CD14-positive monocyte (primary cell): ENCODE data around the gene HYI. TPM values are rescaled to one million over a fixed set of nuclear protein-coding genes. Genes with fewer than 3 reads are reported as not detected.
A peak's percentile ranks its signal among the peaks of the same experiment; 100 is the strongest.

Experiments
- DNase-seq, 3 donors: peaks; one replicate each; pipeline ENCODE4 v3.0.0-alpha.2; 2011 to 2022
- H2AFZ ChIP-seq: 2 replicates; pipeline ENCODE4 v1.6.0; 2012; ENCODE audit warnings: mild to moderate bottlenecking, low read depth, low read length, inconsistent platforms; ENCODE audit not compliant: insufficient read depth, poor library complexity, severe bottlenecking
- H3K27ac ChIP-seq, 2 donors: 1 replicate in 1 of 2; 2 replicates in 1 of 2; pipeline ENCODE4 v1.5.1; 2012 to 2013; ENCODE audit warnings: low read length in 2 of 2, control low read depth in 1 of 2, inconsistent platforms in 1 of 2, low read depth in 1 of 2, mild to moderate bottlenecking in 1 of 2
- H3K27me3 ChIP-seq, 2 donors: one replicate each; pipeline versions ENCODE4 v1.6.0 to v1.6.1; 2011 to 2013; ENCODE audit warnings: low read length in 2 of 2; ENCODE audit not compliant: control insufficient read depth in 2 of 2, insufficient read depth in 2 of 2
- H3K36me3 ChIP-seq, 2 donors: replicated peaks in 1 of 2; 1 replicate in 1 of 2; 2 replicates in 1 of 2; pipeline versions ENCODE4 v1.5.1 to v1.6.1; 2012 to 2013; ENCODE audit warnings: low read length in 2 of 2, control low read depth in 1 of 2, inconsistent platforms in 1 of 2, mild to moderate bottlenecking in 1 of 2; ENCODE audit not compliant: insufficient read depth in 2 of 2, control insufficient read depth in 1 of 2
- H3K4me1 ChIP-seq, 2 donors: 1 replicate in 1 of 2; 2 replicates in 1 of 2; pipeline versions ENCODE4 v1.5.1 to v1.6.1; 2012 to 2013; ENCODE audit warnings: low read length in 2 of 2, control low read depth in 1 of 2, inconsistent platforms in 1 of 2, mild to moderate bottlenecking in 1 of 2, moderate library complexity in 1 of 2; ENCODE audit not compliant: insufficient read depth in 2 of 2, control insufficient read depth in 1 of 2
- H3K4me2 ChIP-seq: replicated peaks from 2 replicates; pipeline ENCODE3; 2012; ENCODE audit warnings: low read length, moderate library complexity, mild to moderate bottlenecking; ENCODE audit not compliant: poor library complexity, severe bottlenecking; ENCODE audit errors: extremely low read depth
- H3K4me3 ChIP-seq, 3 experiments: fragments of 200-600 bp in 1 of 3; sonication (generic) in 1 of 3; replicated peaks in 1 of 3; 1 replicate in 2 of 3; 2 replicates in 1 of 3; pipeline ENCODE4 v1.5.1; 2011 to 2013; ENCODE audit warnings: low read length in 3 of 3, mild to moderate bottlenecking in 3 of 3, control low read depth in 2 of 3, low read depth in 2 of 3, inconsistent platforms in 1 of 3, moderate library complexity in 1 of 3
- H3K79me2 ChIP-seq: 2 replicates; pipeline ENCODE4 v1.6.0; 2012; ENCODE audit warnings: mild to moderate bottlenecking, control low read depth, inconsistent platforms, low read length, moderate library complexity; ENCODE audit not compliant: insufficient read depth
- H3K9ac ChIP-seq: 2 replicates; pipeline ENCODE4 v1.6.0; 2017; ENCODE audit warnings: low read length, mild to moderate bottlenecking; ENCODE audit not compliant: insufficient read depth, poor library complexity, severe bottlenecking
- H3K9me3 ChIP-seq, 2 donors: replicated peaks in 1 of 2; 1 replicate in 1 of 2; 2 replicates in 1 of 2; pipeline versions ENCODE4 v1.5.1 to v1.6.1; 2012 to 2013; ENCODE audit warnings: low read length in 2 of 2, control low read depth in 1 of 2; ENCODE audit not compliant: control insufficient read depth in 1 of 2, insufficient read depth in 1 of 2
- H4K20me1 ChIP-seq: 2 replicates; pipeline ENCODE4 v1.6.0; 2012; ENCODE audit warnings: mild to moderate bottlenecking, low read length, control low read depth, moderate library complexity; ENCODE audit not compliant: insufficient read depth
- H3K27ac Mint-ChIP-seq, 7 donors: one replicate each; pipeline ENCODE4 v1.8.0; 2020; ENCODE audit warnings: mild to moderate bottlenecking in 7 of 7, mixed read lengths in 7 of 7, moderate library complexity in 6 of 7, inconsistent platforms in 2 of 7
- H3K27me3 Mint-ChIP-seq, 3 donors: one replicate each; pipeline ENCODE4 v1.8.0; 2021 to 2022; ENCODE audit warnings: low read depth in 3 of 3, mild to moderate bottlenecking in 3 of 3, mixed read lengths in 3 of 3, moderate library complexity in 3 of 3, inconsistent platforms in 1 of 3
- H3K36me3 Mint-ChIP-seq, 2 donors: one replicate each; pipeline ENCODE4 v1.8.0; 2020; ENCODE audit warnings: mixed read lengths in 2 of 2, inconsistent platforms in 1 of 2, mild to moderate bottlenecking in 1 of 2
- H3K4me1 Mint-ChIP-seq: one replicate; pipeline ENCODE4 v1.8.0; 2020; ENCODE audit warnings: mild to moderate bottlenecking, mixed read lengths
- H3K4me3 Mint-ChIP-seq, 2 donors: one replicate each; pipeline ENCODE4 v1.8.0; 2020; ENCODE audit warnings: mild to moderate bottlenecking in 2 of 2, mixed read lengths in 2 of 2, moderate library complexity in 1 of 2
- H3K9me3 Mint-ChIP-seq, 7 donors: one replicate each; pipeline ENCODE4 v1.8.0; 2020 to 2022; ENCODE audit warnings: mixed read lengths in 7 of 7, mild to moderate bottlenecking in 6 of 7, moderate library complexity in 6 of 7, inconsistent platforms in 2 of 7
- CTCF ChIP-seq: fragments of 200-600 bp; IDR thresholded peaks from one replicate; pipeline ENCODE4 v1.8.0; 2022; ENCODE audit warnings: antibody characterized with exemption, mild to moderate bottlenecking
- WGBS: methylation state at CpG from one replicate; pipeline ENCODE4 v1.1.5; 2013; ENCODE audit warnings: missing lambda C conversion rate; ENCODE audit not compliant: insufficient coverage; 5-methylcytosine and 5-hydroxymethylcytosine counted together
- intact Hi-C, 2 donors: fragments of 100-400 bp; cut with micrococcal nuclease; formaldehyde crosslinking; loops; one replicate each; pipeline versions ENCODE4 v1.15.0 to v1.15.1; 2023
- polyA plus RNA-seq, 3 donors: library from polyadenylated mRNA; depleted of rRNA in 1 of 3; unstranded in 2 of 3; stranded (reverse) in 1 of 3; fragments of 300-500 nt in 2 of 3; fragments of >200 nt in 1 of 3; fragmentation: Illumina TruSeq in 2 of 3; gene quantifications; 1 replicate in 2 of 3; 2 replicates in 1 of 3; pipeline ENCODE4 v1.2.3, GENCODE V29; 2012 to 2021

The HYI gene
- polyA plus RNA-seq, 3 donors, result 0.74 to 7.2 (median 1.6) TPM

- no peak for TF ChIP-seq CTCF
- Histone ChIP-seq H3K36me3 (peaks cover 99 to 100% of the 10 kb centered on the region in 2 donors), H3K79me2 (no peaks in the 10 kb centered on the region), H3K4me2 (no peak overlapping the region), H3K27me3 (no peaks in the 10 kb centered on the region), H2AFZ (no peak overlapping the region), H3K9ac (no peak overlapping the region), H4K20me1 (no peaks in the 10 kb centered on the region), H3K4me3 (no peak overlapping the region), H3K4me1 (no peaks in the 10 kb centered on the region), H3K27ac (no peak overlapping the region), H3K9me3 (no peaks in the 10 kb centered on the region)
- WGBS, result 98% methylated on average over 5 of the region's 10 CpGs
- intact Hi-C loops, result no loop called here
- no peak for DNase-seq
- peaks cover 0 to 3% (median 2%) of the 10 kb centered on the region in 3 donors for H3K27me3 Mint-ChIP-seq
- H3K4me3 Mint-ChIP-seq, result no peak overlapping the region
- H3K4me1 Mint-ChIP-seq, result no peaks in the 10 kb centered on the region
- H3K27ac Mint-ChIP-seq, result peak overlapping the region in 2 of 7 donors; percentile 11 to 26
- peaks cover 0 to 2% (median 0%) of the 10 kb centered on the region in 7 donors for H3K9me3 Mint-ChIP-seq
- peaks cover 96 to 98% of the 10 kb centered on the region in 2 donors for H3K36me3 Mint-ChIP-seq
Observed at GRCh38 chr1:43445606-43446387, 7.9 kb downstream of the HYI start.

- Mint-ChIP-seq H3K4me1 (no peaks in the 10 kb centered on the region), H3K9me3 (peaks cover 0 to 2% (median 0%) of the 10 kb centered on the region in 7 donors), H3K4me3 (no peak overlapping the region), H3K36me3 (peaks cover 96 to 98% of the 10 kb centered on the region in 2 donors), H3K27me3 (peaks cover 0 to 3% (median 2%) of the 10 kb centered on the region in 3 donors), H3K27ac (no peak overlapping the region)
- no peak overlapping the region for H2AFZ ChIP-seq
- TF ChIP-seq CTCF, result no peak
- no peaks in the 10 kb centered on the region for H3K4me1 ChIP-seq
- intact Hi-C loops, result no loop called here
- no peak overlapping the region for H3K27ac ChIP-seq
- H4K20me1 ChIP-seq, result no peaks in the 10 kb centered on the region
- WGBS, result 100% methylated on average over 1 of the region's 1 CpG
- no peaks in the 10 kb centered on the region for H3K79me2 ChIP-seq
- H3K4me2 ChIP-seq, result no peak overlapping the region
- peaks cover 99 to 100% of the 10 kb centered on the region in 2 donors for H3K36me3 ChIP-seq
- DNase-seq, result no peak
- no peaks in the 10 kb centered on the region for H3K27me3 ChIP-seq
- H3K4me3 ChIP-seq, result no peak overlapping the region
- no peak overlapping the region for H3K9ac ChIP-seq
- no peaks in the 10 kb centered on the region for H3K9me3 ChIP-seq
Observed at GRCh38 chr1:43444836-43445235, 8.9 kb downstream of the HYI start.
